BE2C (cell line): Measurements from ENCODE around the gene SEMA4B.
"Not testable (repeated sequence)": the region's sequence is repeated elsewhere in the genome, so short reads cannot be mapped to it uniquely, and the experiment has no call there.

ENCODE experiments used
- DNase-seq: peaks from one replicate; pipeline ENCODE4 v3.0.0-alpha.2; 2020
- H3K27me3 ChIP-seq: fragments of 250-450 bp; sonication (Bioruptor Pico); 2 replicates; pipeline ENCODE4 v1.5.1; 2020; ENCODE audit warnings: mild to moderate bottlenecking
- H3K36me3 ChIP-seq: fragments of 250-450 bp; sonication (Bioruptor Pico); 2 replicates; pipeline ENCODE4 v1.5.1; 2020; ENCODE audit warnings: mild to moderate bottlenecking
- H3K4me1 ChIP-seq: fragments of 250-450 bp; sonication (Bioruptor Pico); 2 replicates; pipeline ENCODE4 v1.5.1; 2020
- H3K4me3 ChIP-seq: 2 replicates; pipeline ENCODE4 v1.5.1; 2011; ENCODE audit warnings: low read depth, low read length
- H3K9me3 ChIP-seq: fragments of 250-450 bp; sonication (Bioruptor Pico); 2 replicates; pipeline ENCODE4 v1.5.1; 2020
- CTCF ChIP-seq: IDR thresholded peaks from 2 replicates; pipeline ENCODE4 v1.5.1; 2012; ENCODE audit warnings: mild to moderate bottlenecking, low read depth, low read length

Gene SEMA4B

GRCh38 chr15:90178468-90179435 is 22.4 kb upstream of the SEMA4B start:
- Histone ChIP-seq H3K4me1 (peaks cover 5% of the 10 kb centered on the region), H3K36me3 (no peaks in the 10 kb centered on the region), H3K4me3 (no peak overlapping the region), H3K9me3 (no peaks in the 10 kb centered on the region), H3K27me3 (no peaks in the 10 kb centered on the region)
- DNase-seq = no peak
- no peak for TF ChIP-seq CTCF

GRCh38 chr15:90181776-90182175 is 19.4 kb upstream of the SEMA4B start:
- H3K4me3 ChIP-seq = no peak overlapping the region
- no peaks in the 10 kb centered on the region for H3K27me3 ChIP-seq
- TF ChIP-seq CTCF = no peak
- no peaks in the 10 kb centered on the region for H3K36me3 ChIP-seq
- no peak for DNase-seq
- no peaks in the 10 kb centered on the region for H3K9me3 ChIP-seq
- H3K4me1 ChIP-seq = peaks cover 12% of the 10 kb centered on the region

- peak overlapping the region; percentile 66 for H3K4me3 ChIP-seq
- H3K4me1 ChIP-seq = peaks cover 12% of the 10 kb centered on the region
- no peaks in the 10 kb centered on the region for H3K27me3 ChIP-seq
- TF ChIP-seq CTCF = no peak
- H3K36me3 ChIP-seq = no peaks in the 10 kb centered on the region
- H3K9me3 ChIP-seq = no peaks in the 10 kb centered on the region
- DNase-seq = no peak
Observed at GRCh38 chr15:90184119-90184785, 16.9 kb upstream of the SEMA4B start.

- peak; percentile 79 for DNase-seq
- Histone ChIP-seq H3K4me3 (peak overlapping the region; percentile 66), H3K9me3 (no peaks in the 10 kb centered on the region), H3K27me3 (no peaks in the 10 kb centered on the region), H3K4me1 (peaks cover 12% of the 10 kb centered on the region), H3K36me3 (no peaks in the 10 kb centered on the region)
- TF ChIP-seq CTCF = no peak
Observed at GRCh38 chr15:90184786-90185704, 16.1 kb upstream of the SEMA4B start.

DNA sequence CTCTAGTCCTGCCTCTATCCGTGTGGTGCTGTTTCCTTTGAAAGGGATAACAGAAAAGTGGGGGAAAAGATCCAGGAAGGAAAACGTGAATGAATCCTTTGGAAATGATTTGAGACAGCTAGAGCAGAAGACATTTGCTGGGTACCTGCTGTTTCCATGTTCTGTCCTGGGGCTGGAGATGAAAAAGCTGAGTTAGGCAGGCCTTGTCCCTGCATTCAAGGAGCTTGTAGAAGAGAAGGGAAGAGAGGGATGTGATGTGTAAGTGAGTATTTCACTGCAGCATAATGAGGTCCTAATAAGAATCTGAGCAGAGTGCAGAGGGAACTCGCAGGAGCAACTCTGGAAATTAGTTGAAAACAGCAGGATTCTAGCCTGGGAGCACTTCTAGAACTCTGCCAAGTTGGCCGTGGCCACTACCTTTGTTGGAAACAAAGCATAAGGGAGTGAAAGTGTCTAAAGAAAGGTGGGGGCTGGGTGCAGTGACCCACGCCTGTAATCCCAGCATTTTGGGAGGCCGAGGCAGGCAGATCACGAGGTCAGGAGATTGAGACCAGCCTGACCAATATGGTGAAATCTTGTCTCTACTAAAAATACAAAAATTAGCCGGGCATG is 13.8 kb upstream of the SEMA4B start:
- Histone ChIP-seq H3K4me1 (peaks cover 20% of the 10 kb centered on the region), H3K36me3 (no peaks in the 10 kb centered on the region), H3K27me3 (no peaks in the 10 kb centered on the region), H3K4me3 (no peak overlapping the region), H3K9me3 (no peaks in the 10 kb centered on the region)
- TF ChIP-seq CTCF = no peak
- DNase-seq = no peak

DNA sequence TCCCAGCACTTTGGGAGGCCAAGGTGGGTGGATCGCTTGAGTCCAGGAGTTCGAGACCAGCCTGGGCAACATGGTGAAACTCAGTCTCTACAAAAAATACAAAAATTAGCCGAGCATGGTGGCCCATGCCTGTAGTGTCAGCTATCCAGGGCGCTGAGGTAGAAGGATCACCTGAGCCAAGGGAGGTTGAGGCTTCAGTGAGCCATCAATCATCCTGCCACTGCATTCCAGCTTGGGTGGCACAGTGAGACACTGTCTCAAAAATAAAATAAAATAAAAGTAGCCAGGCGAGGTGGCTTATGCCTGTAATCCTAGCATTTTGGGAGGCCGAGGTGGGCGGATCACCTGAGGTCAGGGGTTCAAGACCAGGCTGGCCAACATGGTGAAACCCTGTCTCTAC is 13.1 kb upstream of the SEMA4B start:
- not testable (repeated sequence) for H3K4me3 ChIP-seq, DNase-seq, H3K36me3 ChIP-seq, H3K9me3 ChIP-seq, H3K27me3 ChIP-seq
- H3K4me1 ChIP-seq = peaks cover 26% of the 10 kb centered on the region
